ENCODE results near the gene UBE2R2. TPM values are rescaled to one million over a fixed set of nuclear protein-coding genes. Genes with fewer than 3 reads are reported as not detected.
"Not testable (repeated sequence)": the region's sequence is repeated elsewhere in the genome, so short reads cannot be mapped to it uniquely, and the experiment has no call there.

UBE2R2 gene
- total and polyA plus RNA-seq, 10 of the 15 experiments (the other 5 are each of a cell fraction or from before 2014, with no cell fraction given) = 7.2 to 32.8 (median 17.2) TPM

DNA sequence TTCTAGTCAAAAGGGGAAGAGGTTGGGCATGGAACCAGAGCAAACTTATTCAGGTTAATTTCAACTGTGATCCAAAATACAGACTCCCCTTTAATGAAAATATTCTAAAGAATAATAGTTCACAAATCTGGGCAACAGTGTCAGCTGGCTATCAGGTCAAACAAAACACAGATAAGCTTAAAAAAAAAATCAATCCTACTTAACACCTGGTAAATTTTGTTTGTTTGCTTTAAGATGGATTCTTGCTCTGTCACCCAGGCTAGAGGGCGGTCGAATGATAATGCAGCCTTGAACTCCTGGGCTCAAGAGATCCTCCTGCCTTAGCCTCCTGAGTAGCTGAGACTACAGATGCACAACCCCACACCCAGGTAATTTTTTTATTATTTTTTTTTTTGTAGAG lies 142.8 kb downstream of the UBE2R2 start (continued):
- no peak for TF ChIP-seq JUND (IDR thresholded peaks at IDR 0.05; ENCODE audit: low read depth, low read length)
- TF ChIP-seq KAT2A (conservative IDR thresholded peaks at IDR 0.05; ENCODE audit: control insufficient read depth, low read depth, low read length) = no peak

DNA sequence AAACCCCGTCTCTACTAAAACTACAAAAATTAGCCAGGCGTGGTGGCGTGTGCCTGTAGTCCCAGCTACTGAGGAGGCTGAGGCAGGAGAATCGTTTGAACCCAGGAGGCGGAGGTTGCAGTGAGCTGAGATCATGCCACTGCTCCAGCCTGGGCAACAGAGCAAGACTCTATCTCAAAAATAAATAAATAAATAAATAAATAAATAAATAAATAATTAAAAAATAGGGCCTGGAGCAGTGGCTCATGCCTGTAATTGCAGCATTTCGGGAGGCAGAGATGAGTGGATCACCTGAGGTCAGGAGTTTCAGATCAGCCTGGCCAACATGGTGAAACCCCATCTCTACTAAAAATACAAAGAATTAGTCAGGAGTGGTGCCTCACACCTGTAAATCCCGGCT lies 145.5 kb downstream of the UBE2R2 start:
- ATAC-seq; DNase-seq (ENCODE audit: low read depth, low spot score); H4K20me1 ChIP-seq (ENCODE audit: control insufficient read depth, insufficient read depth); FAIRE-seq; H3K79me2 ChIP-seq (ENCODE audit: control insufficient read depth, insufficient read depth, low read length); H3K27me3 ChIP-seq (replicated peaks in 1 of 2; ENCODE audit: control insufficient read depth in 2 of 2, insufficient read depth in 2 of 2, low read length in 1 of 2); H3K9me3 ChIP-seq (replicated peaks; ENCODE audit: control insufficient read depth, insufficient read depth, low read length); H3K4me1 ChIP-seq (ENCODE audit: control insufficient read depth, insufficient read depth, low read length); intact Hi-C loops (cut with micrococcal nuclease; ENCODE audit: unreplicated experiment); H2AFZ ChIP-seq (ENCODE audit: control insufficient read depth, low read depth, low read length); in situ Hi-C loops (cut with MboI); POLR2A ChIA-PET; H3K9ac ChIP-seq (ENCODE audit: control insufficient read depth, insufficient read depth, low read length); BruUV-seq (replicated peaks); H3K4me3 ChIP-seq; H3K27ac ChIP-seq (ENCODE audit: control insufficient read depth, insufficient read depth); H3K4me2 ChIP-seq (ENCODE audit: control insufficient read depth, insufficient read depth): not testable (repeated sequence)
- WGBS (ENCODE audit: insufficient coverage, insufficient replicate concordance, low lambda C conversion rate, missing lambda C conversion rate) = 83% methylated on average over 7 of the region's 7 CpGs
- H3K36me3 ChIP-seq (ENCODE audit: control insufficient read depth in 2 of 2, insufficient read depth in 2 of 2, low read length in 1 of 2) = peaks cover 0 to 21% of the 10 kb centered on the region in 2 experiments; a peak in 3 of 4 replicates
- SMC1A ChIA-PET (ENCODE audit: uncharacterized antibody, unreplicated experiment) = interaction anchor here (1.3 kb wide), 1 partner anchor 38 kb away, joined by 3 read pairs; no protein-coding TSS in a partner anchor
- CTCF ChIA-PET = interaction anchor here (1.2 kb wide), 1 partner anchor 38 kb away, joined by 3 read pairs; no protein-coding TSS in a partner anchor
- RAD21 ChIA-PET (ENCODE audit: unreplicated experiment) = interaction anchor here (0.7 kb wide), 1 partner anchor 359 kb away, joined by 3 read pairs; no protein-coding TSS in a partner anchor

GRCh38 chr9:33964086-33964768 lies 147.3 kb downstream of the UBE2R2 start:
- Histone ChIP-seq H3K9me3 (replicated peaks; ENCODE audit: control insufficient read depth, insufficient read depth, low read length) (no peaks in the 10 kb centered on the region), H4K20me1 (ENCODE audit: control insufficient read depth, insufficient read depth) (no peaks in the 10 kb centered on the region), H2AFZ (ENCODE audit: control insufficient read depth, low read depth, low read length) (no peak overlapping the region), H3K9ac (ENCODE audit: control insufficient read depth, insufficient read depth, low read length) (no peak overlapping the region), H3K79me2 (ENCODE audit: control insufficient read depth, insufficient read depth, low read length) (no peaks in the 10 kb centered on the region), H3K4me2 (ENCODE audit: control insufficient read depth, insufficient read depth) (no peak overlapping the region), H3K36me3 (ENCODE audit: control insufficient read depth in 2 of 2, insufficient read depth in 2 of 2, low read length in 1 of 2) (peaks cover 0 to 18% of the 10 kb centered on the region in 2 experiments), H3K27me3 (replicated peaks in 1 of 2; ENCODE audit: control insufficient read depth in 2 of 2, insufficient read depth in 2 of 2, low read length in 1 of 2) (no peaks in the 10 kb centered on the region), H3K4me3 (no peak overlapping the region), H3K4me1 (ENCODE audit: control insufficient read depth, insufficient read depth, low read length) (no peaks in the 10 kb centered on the region), H3K27ac (ENCODE audit: control insufficient read depth, insufficient read depth) (no peak overlapping the region)
- DNase-seq (ENCODE audit: low read depth, low spot score) = no peak
- BruUV-seq (replicated peaks) = no TSS peak
- in situ Hi-C loops (cut with MboI) = no loop called here
- intact Hi-C loops (cut with micrococcal nuclease; ENCODE audit: unreplicated experiment) = no loop called here
- ChIA-PET SMC1A (ENCODE audit: uncharacterized antibody, unreplicated experiment) (interaction anchor here (0.9 to 1.0 kb wide), 2 partner anchors 14 to 44 kb away, joined by 3 read pairs; no protein-coding TSS in a partner anchor), RAD21 (ENCODE audit: unreplicated experiment) (no interaction called here), CTCF (interaction anchor here (1.5 kb wide), 1 partner anchor 111 kb away, joined by 3 read pairs; no protein-coding TSS in a partner anchor), POLR2A (no interaction called here)
- no peak for TF ChIP-seq NKRF (conservative IDR thresholded peaks at IDR 0.05)
- TF ChIP-seq, protein P1, sequence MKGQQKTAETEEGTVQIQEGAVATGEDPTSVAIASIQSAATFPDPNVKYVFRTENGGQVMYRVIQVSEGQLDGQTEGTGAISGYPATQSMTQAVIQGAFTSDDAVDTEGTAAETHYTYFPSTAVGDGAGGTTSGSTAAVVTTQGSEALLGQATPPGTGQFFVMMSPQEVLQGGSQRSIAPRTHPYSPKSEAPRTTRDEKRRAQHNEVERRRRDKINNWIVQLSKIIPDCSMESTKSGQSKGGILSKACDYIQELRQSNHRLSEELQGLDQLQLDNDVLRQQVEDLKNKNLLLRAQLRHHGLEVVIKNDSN (IDR thresholded peaks at IDR 0.05; ENCODE audit: borderline replicate concordance, extremely low read length, insufficient read depth, low read depth, low read length) = no peak
- TF ChIP-seq GATAD2B (conservative IDR thresholded peaks at IDR 0.05; ENCODE audit: low read depth) = no peak
- TF ChIP-seq CHD1 (IDR thresholded peaks at IDR 0.05; ENCODE audit: low read depth, low read length) = no peak
- no peak for TF ChIP-seq SMAD5 (IDR thresholded peaks at IDR 0.05; ENCODE audit: low read depth)
- TF ChIP-seq ZZZ3 (IDR thresholded peaks at IDR 0.05; ENCODE audit: control insufficient read depth, insufficient read length, low read depth) = no peak
- TF ChIP-seq, protein P2, sequence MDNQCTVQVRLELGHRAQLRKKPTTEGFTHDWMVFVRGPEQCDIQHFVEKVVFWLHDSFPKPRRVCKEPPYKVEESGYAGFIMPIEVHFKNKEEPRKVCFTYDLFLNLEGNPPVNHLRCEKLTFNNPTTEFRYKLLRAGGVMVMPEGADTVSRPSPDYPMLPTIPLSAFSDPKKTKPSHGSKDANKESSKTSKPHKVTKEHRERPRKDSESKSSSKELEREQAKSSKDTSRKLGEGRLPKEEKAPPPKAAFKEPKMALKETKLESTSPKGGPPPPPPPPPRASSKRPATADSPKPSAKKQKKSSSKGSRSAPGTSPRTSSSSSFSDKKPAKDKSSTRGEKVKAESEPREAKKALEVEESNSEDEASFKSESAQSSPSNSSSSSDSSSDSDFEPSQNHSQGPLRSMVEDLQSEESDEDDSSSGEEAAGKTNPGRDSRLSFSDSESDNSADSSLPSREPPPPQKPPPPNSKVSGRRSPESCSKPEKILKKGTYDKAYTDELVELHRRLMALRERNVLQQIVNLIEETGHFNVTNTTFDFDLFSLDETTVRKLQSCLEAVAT (IDR thresholded peaks at IDR 0.05) = no peak
- no peak for ATAC-seq
- FAIRE-seq = no peak
- WGBS (ENCODE audit: insufficient coverage, insufficient replicate concordance, low lambda C conversion rate, missing lambda C conversion rate) = 100% methylated on average over 2 of the region's 2 CpGs

All from GM12878 (cell line).